Ovary (tissue), 9 donors: ENCODE data around the gene PAQR5. TPM values are rescaled to one million over a fixed set of nuclear protein-coding genes. Genes with fewer than 3 reads are reported as not detected.
A peak's percentile ranks its signal among the peaks of the same experiment; 100 is the strongest.

Experiments
- DNase-seq, 5 donors: peaks; one replicate each; pipeline ENCODE4 v3.0.0-alpha.2; 2019 to 2020
- H3K27ac ChIP-seq, 2 donors: fragments of 200-600 bp; one replicate each; pipeline versions ENCODE4 v1.5.1 to v1.8.0; 2019 to 2022
- H3K27me3 ChIP-seq: fragments of 200-600 bp; one replicate; pipeline ENCODE4 v1.8.0; 2022
- H3K36me3 ChIP-seq: fragments of 200-600 bp; sonication (generic); one replicate; pipeline ENCODE4 v1.5.1; 2019
- H3K4me1 ChIP-seq: one replicate; pipeline ENCODE4 v1.8.1; 2013; ENCODE audit warnings: mild to moderate bottlenecking, moderate library complexity; ENCODE audit not compliant: insufficient read depth
- H3K4me3 ChIP-seq: fragments of 200-600 bp; sonication (generic); one replicate; pipeline ENCODE4 v1.5.1; 2017
- H3K9me3 ChIP-seq, 2 donors: fragments of 200-600 bp in 1 of 2; sonication (generic) in 1 of 2; one replicate each; pipeline versions ENCODE4 v1.5.1 to v1.8.1; 2013 to 2019; ENCODE audit warnings: mild to moderate bottlenecking in 1 of 2, moderate library complexity in 1 of 2
- EP300 ChIP-seq: sonication (generic); formaldehyde crosslinking; IDR thresholded peaks from one replicate; pipeline ENCODE4 v1.6.1; 2017; ENCODE audit warnings: antibody characterized with exemption
- POLR2A ChIP-seq: fragments of 450-650 bp; IDR thresholded peaks from one replicate; pipeline ENCODE4 v1.6.1; 2017; ENCODE audit warnings: antibody characterized with exemption, mild to moderate bottlenecking, moderate library complexity
- WGBS, 3 donors: extraction: QIAGEN DNeasy Blood & Tissue Kit in 1 of 3; methylation state at CpG; one replicate each; pipeline versions ENCODE4 v1.1.5 to v1.1.7; 2013 to 2017; 5-methylcytosine and 5-hydroxymethylcytosine counted together
- intact Hi-C, 4 donors: fragments of 100-400 bp; cut with DNase I; formaldehyde crosslinking; loops; one replicate each; pipeline versions ENCODE4 v1.11.0 to v1.15.1; 2022 to 2023
- polyA plus RNA-seq, 2 donors: library from polyadenylated mRNA; stranded (reverse); fragments of 200-250 nt in 1 of 2; fragments of 350-450 nt in 1 of 2; fragmentation: Illumina TruSeq in 1 of 2; extraction: RNeasy Lipid Tissue Mini Kit (QIAGEN cat#74804) in 1 of 2; gene quantifications; one replicate each; pipeline ENCODE4 v1.2.3, GENCODE V29; 2013 to 2014
- total RNA-seq, 7 donors: library from RNA; depleted of rRNA in 2 of 7; stranded (reverse); fragments of >200 nt in 2 of 7; fragmentation: NEBNext Ultra II Directional in 3 of 7; extraction: Animal tissue kit (Norgen Biotek cat#: 25700) in 3 of 7; gene quantifications; one replicate each; pipeline versions ENCODE4 v1.1.0 to v1.2.4, GENCODE V29; 2016 to 2023
- TF ChIP-seq, protein P1 (sequence below), 3 donors: fragments of 450-650 bp in 2 of 3; fragments of 200-600 bp in 1 of 3; IDR thresholded peaks; one replicate each; pipeline versions ENCODE4 v1.5.1 to v1.8.0; 2016 to 2022; ENCODE audit warnings: antibody characterized with exemption in 3 of 3, mild to moderate bottlenecking in 1 of 3
- donor health status: DM: no; HTN: no; CAD: no; lungs with moderate emphysema.
- donor health status: DM: no; HTN: no; CAD: no.
- donor health status: Bipolar disorder and iron deficiency.
- donor health status: DM: yes; HTN: yes; CAD: no.
- donor health status: DM: no; HTN: no; CAD: no.
- donor health status: DM: yes; HTN: yes; CAD: no.

PAQR5 gene
- total and polyA plus RNA-seq, 9 donors = 0.12 to 2.4 (median 0.66) TPM

DNA sequence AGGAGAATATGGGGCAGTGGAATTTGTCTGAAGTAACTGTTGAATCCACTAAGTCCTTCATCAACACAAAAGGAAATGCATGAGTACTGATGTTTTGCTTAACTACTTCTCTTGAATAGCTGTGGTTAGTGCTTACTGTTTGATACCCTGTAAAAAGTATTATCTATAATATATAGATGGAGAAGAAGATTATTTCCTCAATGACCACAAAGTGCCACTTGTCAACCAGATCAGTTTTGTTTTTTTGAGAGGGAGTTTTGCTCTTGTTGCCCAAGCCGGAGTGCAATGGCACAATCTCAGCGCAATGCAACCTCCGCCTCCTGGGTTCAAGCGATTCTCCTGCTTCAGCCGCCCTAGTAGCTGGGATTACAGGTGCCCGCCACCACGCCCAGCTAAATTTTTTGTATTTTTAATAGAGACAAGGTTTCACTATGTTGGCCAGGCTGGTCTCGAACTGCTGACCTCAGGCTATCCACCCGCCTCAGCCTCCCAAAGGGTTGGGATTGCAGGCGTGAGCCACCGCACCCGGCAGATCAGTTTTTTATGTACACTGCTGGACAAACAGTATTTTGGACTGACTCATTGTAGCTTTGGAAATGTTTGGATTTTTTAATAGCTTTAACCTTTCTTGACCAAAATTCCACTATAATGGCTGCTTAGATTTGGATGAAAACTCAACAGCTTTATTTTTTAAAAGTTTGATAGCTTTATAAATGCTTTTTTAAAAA is 152.4 kb downstream of the PAQR5 start:
- Histone ChIP-seq H3K4me1 (peaks cover 11% of the 10 kb centered on the region), H3K9me3 (no peaks in the 10 kb centered on the region), H3K4me3 (no peak overlapping the region), H3K36me3 (no peaks in the 10 kb centered on the region), H3K27ac (peak overlapping the region in 1 of 2 donors; percentile 79), H3K27me3 (no peaks in the 10 kb centered on the region)
- TF ChIP-seq, protein P1, sequence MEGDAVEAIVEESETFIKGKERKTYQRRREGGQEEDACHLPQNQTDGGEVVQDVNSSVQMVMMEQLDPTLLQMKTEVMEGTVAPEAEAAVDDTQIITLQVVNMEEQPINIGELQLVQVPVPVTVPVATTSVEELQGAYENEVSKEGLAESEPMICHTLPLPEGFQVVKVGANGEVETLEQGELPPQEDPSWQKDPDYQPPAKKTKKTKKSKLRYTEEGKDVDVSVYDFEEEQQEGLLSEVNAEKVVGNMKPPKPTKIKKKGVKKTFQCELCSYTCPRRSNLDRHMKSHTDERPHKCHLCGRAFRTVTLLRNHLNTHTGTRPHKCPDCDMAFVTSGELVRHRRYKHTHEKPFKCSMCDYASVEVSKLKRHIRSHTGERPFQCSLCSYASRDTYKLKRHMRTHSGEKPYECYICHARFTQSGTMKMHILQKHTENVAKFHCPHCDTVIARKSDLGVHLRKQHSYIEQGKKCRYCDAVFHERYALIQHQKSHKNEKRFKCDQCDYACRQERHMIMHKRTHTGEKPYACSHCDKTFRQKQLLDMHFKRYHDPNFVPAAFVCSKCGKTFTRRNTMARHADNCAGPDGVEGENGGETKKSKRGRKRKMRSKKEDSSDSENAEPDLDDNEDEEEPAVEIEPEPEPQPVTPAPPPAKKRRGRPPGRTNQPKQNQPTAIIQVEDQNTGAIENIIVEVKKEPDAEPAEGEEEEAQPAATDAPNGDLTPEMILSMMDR (IDR thresholded peaks at IDR 0.05) = no peak
- no peak for TF ChIP-seq POLR2A
- intact Hi-C loops = no loop called here
- peak in 1 of 5 donors; percentile 26 for DNase-seq
- WGBS, 3 donors = 65 to 77% (median 77%) methylated on average over 12 of the region's 12 CpGs

DNA sequence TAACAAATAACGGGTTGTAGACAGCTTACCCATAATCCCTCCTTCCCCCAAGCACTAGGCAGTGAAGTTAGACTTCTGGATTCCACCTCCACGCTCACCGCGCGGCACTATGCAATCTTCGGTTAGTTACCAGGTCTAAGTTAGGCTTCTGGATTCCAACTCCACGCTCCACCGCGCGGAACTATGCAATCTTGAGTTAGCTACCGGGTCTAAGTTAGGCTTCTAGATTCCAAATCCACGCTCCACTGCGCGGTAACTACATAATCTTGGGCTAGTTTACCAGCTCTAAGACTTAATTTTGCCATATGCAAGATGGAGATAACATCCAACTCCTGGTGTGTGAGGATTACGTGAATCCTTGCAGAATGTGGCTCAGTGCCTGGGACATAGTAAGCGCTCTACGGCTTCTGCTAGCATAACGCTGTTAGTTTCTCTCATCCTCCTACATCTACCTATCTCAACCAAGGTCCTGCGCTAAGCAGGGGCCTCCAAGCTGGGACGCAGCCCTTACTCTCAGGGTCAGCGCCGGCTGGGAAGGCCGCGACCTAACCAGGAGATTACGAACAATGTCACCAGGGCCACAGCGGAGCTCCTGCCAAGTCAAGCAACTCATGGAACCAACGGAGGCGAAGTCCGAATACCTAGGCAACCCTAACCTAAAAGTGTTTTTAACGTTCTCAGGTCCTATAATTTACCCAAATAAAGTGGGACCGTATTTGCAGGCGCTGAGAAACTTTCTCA is 153.4 kb downstream of the PAQR5 start:
- peak overlapping the region; percentile 94 for H3K4me3 ChIP-seq
- 4 to 15% (median 7%) methylated on average over 32 of the region's 32 CpGs for WGBS, 3 donors
- H3K27ac ChIP-seq = peak overlapping the region; percentile 54 to 79
- TF ChIP-seq EP300 (peak; percentile 42), POLR2A (no peak)
- TF ChIP-seq, protein P1 (IDR thresholded peaks at IDR 0.05) = no peak
- no peaks in the 10 kb centered on the region for H3K36me3 ChIP-seq
- H3K4me1 ChIP-seq = peaks cover 11% of the 10 kb centered on the region
- no peaks in the 10 kb centered on the region for H3K27me3 ChIP-seq
- intact Hi-C loops = no loop called here
- peak in 1 of 5 donors; percentile 37 for DNase-seq
- H3K9me3 ChIP-seq = no peaks in the 10 kb centered on the region

DNA sequence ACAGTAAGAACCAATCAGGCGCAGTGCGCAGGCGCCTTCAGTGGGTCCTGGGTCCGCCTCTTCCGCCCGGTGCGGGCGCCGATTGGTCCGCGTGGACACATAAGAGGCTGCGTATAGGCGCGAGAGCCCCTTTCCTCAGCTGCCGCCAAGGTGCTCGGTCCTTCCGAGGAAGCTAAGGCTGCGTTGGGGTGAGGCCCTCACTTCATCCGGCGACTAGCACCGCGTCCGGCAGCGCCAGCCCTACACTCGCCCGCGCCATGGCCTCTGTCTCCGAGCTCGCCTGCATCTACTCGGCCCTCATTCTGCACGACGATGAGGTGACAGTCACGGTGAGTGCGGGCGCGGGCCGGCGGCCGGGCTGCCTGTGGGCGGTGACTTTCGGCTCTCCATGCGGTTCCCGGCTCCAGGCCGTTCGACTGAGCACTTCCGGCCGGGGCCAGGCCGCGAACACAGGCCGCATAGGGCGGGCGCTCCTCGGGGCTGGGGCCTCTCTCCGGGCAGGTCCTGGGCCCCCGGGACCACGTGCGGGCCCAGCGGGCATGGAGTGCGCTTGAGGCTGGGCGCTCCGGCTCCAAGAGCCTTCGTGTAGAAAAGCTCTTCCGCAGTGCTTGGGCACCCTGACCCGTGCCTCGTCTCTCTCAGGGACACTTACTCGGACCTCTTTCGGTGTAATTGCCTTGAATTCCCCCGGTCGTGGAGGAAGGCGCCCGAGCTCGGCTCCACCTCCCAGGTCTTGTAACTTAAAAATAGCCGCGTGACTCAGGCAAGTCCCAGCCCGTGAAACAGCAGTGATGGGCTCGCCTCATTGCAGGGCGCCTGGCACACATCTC is 154.2 kb downstream of the PAQR5 start, which contains the start of gene RPLP1:
TSS of gene RPLP1 (plus strand) at position 127 of the 830 bp plus-strand sequence. CDS start at position 258, 131 bp downstream.
- no peaks in the 10 kb centered on the region for H3K27me3 ChIP-seq
- WGBS, 3 donors = 0% methylated on average over 34 to 77 of the region's 77 CpGs
- intact Hi-C loops = no loop called here
- no peaks in the 10 kb centered on the region for H3K9me3 ChIP-seq
- TF ChIP-seq EP300 = no peak
- peak; percentile 80 for TF ChIP-seq POLR2A
- TF ChIP-seq, protein P1 (IDR thresholded peaks at IDR 0.05) = peak in 1 of 3 donors; percentile 18
- peak within 1 kb of the TSS; percentile 94 for H3K4me3 ChIP-seq
- peak within 1 kb of the TSS; percentile 76 to 79 for H3K27ac ChIP-seq
- H3K4me1 ChIP-seq = peaks cover 11% of the 10 kb centered on the region
- peak; percentile 96 to 98 (median 97) for DNase-seq
- H3K36me3 ChIP-seq = no peaks in the 10 kb centered on the region

DNA sequence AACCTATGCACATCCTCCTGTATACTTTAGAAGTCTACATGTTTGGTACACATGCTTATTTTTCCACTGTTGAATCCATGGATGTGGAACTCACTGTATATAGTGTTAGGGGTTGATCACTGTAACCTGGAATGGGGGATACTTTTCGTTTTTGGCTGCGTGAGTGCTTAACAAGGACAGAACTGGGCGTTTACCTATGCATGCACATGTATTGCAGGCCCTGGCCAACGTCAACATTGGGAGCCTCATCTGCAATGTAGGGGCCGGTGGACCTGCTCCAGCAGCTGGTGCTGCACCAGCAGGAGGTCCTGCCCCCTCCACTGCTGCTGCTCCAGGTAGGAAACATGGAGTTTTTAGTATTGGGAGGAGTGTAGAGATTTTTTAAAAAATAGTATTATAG is 156.2 kb downstream of the PAQR5 start:
- Histone ChIP-seq H3K9me3 (no peaks in the 10 kb centered on the region), H3K27ac (no peak overlapping the region), H3K27me3 (no peaks in the 10 kb centered on the region), H3K4me3 (no peak overlapping the region), H3K4me1 (peaks cover 11% of the 10 kb centered on the region), H3K36me3 (no peaks in the 10 kb centered on the region)
- DNase-seq = no peak
- intact Hi-C loops = no loop called here
- TF ChIP-seq POLR2A (no peak), EP300 (no peak)
- TF ChIP-seq, protein P1 (IDR thresholded peaks at IDR 0.05) = no peak
- WGBS, 3 donors = 23 to 34% (median 33%) methylated on average over 5 of the region's 5 CpGs
